A172 (cell line): ENCODE data around the gene AP5Z1. TPM values are rescaled to one million over a fixed set of nuclear protein-coding genes. Genes with fewer than 3 reads are reported as not detected.

Experiments used
- DNase-seq: peaks from one replicate; pipeline ENCODE4 v3.0.0-alpha.2; 2015; ENCODE audit warnings: low spot score
- total RNA-seq: library from RNA; depleted of rRNA; stranded (reverse); fragments of >200 nt; shearing (Covaris generic); gene quantifications from 2 replicates; pipeline ENCODE4 v1.2.3, GENCODE V29; 2014

AP5Z1 gene
- total RNA-seq, 1 experiment from 2014 or later = 38.4 TPM

DNA sequence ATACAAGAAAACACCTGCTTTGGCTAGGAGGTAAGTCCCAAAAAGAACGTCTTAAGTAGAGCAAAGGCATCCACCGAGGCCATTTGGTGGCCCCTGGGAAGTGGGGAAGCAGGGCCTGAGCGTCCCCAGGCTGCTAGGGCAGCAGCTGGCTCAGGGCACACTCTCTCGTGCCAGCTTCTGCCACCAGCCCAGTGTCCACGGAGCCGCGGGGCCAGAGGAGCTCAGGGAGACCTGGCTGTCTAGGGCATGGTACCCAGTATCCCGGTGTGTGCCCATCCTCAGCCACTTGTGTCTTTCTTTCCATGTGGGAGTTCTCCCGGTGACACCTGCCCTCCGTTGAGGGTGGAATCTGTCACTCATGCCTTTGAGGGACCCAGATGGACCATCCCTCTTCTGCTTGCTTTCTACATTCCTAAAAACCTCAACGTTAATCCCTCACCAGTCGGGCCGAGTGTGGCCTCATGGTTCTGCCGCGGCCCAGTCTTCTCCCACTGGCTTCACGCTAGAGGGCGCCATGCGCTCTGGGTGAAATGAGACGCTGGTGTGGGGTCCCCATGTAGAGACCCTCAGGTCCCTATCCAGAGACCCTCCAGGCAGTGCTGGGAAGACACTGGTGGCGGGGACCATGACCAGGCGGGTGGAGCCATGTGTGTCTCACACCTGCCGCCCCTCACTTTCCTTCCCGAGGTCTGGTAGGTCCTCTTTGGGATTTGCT, 9.5 kb upstream of the AP5Z1 start:
- DNase-seq = no peak

DNA sequence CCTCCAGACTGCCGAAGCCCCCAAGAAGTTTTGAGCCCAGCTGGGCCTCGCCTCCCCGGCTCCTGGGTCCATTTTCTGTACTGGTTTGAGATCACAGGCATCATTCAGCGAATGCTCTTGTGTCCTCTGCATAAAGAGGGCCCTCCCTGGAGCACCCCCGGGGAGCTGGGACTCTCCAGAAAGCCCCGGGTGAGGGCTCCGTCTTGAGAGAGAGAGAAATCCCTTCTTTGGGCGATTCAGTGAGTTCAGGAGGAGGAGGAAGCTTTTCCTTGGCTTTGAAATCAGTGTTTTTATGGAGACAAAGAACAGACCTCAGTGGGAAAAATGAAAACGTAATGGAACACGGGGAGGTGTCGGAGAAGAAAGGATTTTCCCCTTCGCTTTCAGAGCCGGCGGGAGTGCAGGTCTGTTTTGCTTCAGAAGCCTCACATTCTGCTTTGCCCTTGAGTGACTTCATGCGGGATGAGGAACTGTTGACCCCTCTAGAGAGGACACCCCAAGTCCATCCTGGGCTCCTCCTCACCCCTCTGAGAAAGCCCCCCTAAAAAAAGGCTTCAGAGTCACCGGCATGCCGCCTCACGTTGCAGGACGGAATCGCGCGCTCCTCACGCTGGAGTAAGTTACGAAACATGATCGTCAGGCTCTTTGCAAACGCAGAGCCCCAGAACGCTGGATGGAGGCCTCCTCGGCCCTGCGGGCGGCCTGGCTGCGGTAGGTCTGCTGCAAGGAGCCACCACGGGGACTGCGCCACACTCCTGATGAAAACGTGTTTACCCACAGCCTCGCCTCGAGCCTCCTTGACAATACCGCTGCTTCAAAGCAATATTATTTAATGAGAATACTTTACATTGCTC, 8.5 kb upstream of the AP5Z1 start:
- DNase-seq = no peak

DNA sequence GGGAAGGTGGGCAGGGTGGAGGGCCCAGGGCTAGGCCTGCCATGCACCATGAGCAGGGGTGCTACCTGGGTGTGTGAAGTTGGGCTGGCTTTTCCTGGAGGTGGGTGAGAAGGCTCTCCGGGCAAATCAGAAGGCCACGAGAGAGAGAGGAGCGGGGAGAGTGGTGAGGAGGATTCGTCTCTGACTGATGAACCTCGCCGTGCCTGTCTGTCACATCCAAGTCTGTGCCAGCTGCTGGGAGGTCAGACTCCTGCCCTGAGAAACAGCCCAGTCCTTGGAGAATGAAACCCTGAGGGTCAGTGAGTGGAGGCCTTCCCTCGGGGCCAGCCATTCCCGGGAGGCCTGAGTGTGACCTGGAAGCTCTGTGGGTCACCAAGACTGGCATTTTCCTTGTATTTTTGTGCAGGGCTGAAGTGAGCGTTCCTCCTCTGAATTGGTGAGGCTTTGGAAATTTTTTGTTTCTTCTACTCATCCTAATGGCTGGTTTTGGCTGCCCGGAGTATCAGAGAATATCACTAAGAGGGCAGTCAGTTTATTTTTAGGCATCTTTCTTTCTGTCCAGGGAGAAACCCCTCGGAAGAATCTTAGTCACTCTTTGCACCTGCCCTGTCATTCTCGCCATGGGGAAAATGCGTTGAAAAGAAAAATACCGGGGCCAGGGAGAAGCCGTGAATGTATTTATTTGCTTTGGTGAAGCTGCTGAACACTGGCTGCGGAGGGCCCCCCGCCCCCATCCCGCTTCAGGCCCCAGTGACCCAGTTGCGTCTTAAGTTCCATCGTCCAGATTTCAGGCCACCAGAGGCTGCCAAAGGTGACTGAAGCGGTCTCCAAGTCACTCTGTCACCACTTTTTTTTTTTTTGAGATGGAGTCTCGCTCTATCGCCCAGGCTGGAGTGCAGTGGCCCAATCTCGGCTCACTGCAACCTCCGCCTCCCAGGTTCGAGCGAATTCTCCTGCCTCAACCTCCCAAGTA, 6.5 kb upstream of the AP5Z1 start:
- DNase-seq = no peak

DNA sequence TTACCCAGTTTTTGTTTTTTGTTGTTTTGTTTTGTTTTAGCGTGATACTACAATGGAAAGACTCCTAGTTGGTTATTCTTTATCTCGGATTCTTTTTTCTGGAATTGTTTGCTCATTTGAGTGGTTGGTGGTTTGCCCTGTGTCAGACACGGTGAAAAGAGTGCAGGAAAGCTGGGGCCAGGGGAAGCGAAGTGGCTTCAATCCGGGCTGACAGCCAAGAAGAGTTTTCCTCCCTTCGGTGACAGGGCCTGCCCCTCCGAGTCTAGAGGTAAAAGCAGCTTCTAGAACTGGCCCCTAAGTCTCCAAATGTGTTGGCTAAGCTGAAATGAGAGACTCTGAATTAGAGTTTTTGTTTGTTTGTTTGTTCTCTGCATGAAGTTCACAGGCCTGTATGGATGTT, 5.7 kb upstream of the AP5Z1 start:
- no peak for DNase-seq

DNA sequence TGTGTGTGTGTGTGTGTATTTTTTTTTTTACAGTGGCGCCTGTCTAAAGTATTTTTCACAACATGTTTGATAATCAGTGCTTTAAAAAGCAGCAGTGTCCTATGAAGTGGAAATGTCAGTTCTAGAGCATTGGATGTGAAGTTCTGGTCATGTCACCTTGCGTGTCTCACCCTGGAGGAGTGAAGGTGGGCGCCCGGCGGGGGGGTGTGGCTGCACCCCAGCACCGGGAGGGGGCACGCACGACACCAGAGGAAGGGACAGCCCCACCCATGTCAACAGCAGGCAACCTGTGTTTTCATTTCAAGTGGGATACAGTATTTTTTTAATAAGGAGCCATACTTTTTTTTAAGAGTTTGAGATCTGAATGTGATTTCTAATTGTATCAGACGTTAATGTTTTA, 4.5 kb upstream of the AP5Z1 start:
- DNase-seq = no peak

DNA sequence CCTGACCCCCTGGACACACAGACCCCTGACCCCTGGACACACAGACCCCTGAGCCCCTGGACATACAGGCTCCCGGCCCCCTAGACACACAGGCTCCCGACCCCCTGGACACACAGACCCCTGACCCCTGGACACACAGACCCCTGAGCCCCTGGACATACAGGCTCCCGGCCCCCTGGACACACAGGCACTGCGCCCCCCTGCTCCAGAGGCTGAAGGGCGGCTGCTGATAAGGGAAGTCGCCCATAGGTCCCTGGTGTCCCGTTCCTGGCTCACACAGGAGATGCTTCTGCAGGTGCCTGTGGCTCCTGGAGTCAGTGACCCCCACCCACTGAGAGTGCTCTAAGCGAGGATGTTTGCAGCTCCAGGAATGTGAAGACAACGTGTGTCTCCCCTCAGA, 3.7 kb upstream of the AP5Z1 start:
- no peak for DNase-seq

DNA sequence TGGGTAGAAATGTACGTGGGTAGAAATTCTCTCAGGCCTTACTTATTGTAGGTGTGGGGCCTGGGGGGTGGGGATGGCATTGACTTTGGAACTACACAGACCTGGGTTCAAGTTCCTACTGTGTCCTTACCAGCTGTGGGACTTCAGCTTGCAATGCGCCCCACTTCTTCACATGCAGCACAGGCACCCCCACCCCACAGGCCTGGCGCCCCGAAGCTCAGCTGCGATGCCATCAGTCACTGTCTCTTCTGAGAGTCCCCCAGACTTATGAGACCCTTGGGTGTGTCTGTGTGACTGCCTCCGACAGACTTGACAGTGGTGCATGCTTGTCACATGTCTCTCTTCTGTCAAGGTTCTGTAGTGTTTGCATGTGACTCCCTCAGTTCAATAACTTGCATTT, 3.1 kb upstream of the AP5Z1 start:
- DNase-seq = no peak

DNA sequence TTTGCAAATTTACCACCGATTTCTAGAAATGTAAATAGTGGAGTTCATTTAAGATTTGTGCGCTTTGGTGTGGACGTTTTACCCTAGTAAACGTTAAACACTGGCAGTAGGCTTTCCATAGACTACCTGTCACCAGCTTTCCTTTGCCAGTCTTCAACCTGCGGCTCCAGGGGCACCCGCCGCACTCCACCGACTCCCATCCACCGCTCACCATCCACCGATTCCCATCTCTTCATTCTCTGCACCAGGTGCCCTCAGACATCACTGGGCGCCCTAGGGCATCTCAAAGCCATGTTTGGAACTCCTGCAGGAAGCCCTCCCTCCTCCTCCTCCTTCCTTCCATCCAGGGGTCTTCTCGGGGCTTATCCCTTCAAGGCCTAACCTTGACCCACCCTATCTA, 1.4 kb upstream of the AP5Z1 start:
- DNase-seq = no peak

DNA sequence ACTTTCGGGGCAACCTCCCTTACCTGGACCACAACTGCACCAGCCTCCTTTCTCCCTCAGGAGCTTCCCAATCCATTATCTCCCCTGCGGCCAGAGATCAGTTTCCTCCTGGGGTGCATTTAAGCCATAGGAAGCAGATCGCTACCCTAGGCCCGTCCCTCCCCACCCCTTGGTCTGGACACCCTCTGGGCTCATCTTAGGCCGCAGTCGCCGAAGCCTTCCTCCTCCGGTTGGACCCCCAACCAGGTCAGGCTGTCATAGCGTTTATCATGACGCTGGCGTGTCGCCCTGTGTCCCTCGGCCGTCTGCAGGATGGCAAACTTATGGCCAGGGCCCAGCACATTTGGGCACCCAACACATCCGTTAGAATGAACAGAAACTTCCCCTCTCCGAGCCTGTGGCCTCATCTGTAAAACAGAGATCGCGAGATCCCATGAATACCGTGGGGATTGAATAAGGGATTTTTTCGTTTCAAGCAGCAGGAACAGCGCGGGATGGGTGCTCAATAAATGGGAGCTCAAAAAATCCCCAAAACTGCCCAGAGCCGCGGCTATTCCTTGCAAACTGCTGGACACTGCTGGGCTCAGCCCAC, 669 bp upstream of the AP5Z1 start:
- no peak for DNase-seq

DNA sequence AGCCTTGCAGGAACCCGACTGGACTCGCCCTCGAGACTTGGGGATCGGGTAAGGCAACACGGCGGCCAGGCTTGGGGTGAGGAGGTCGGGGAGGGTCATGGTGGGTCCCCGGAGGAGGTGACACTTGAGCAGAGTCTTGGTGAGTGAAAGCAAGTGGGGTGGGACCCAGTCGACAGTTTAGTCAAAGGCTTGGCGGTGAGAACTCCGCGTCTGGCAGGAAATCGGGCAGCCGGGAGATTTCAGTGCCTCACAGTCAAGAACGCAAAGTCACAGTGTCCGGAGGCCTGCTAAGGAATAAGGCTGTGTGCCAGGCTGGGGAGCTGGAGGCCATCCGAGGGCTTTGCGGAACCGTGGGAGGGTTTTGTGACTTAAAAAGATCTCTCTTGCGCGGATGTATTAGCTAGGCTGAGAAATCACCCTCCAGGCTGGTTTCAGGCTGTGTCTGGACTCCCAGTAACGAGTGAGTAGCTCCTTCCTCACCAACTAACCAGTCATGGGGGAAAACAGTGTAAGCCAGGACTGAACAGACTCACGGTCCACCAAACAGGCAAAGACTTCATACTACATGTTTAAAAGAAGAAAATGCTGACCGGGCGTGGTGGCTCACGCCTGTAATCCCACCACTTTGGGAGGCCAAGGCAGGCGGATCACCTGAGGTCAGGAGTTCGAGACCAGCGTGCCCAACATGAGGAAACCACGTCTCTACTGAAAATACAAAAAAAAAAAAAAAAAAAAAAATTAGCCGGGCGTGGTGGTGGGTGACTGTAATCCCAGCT, 613 bp downstream of the AP5Z1 start:
- peak; percentile 34 for DNase-seq

DNA sequence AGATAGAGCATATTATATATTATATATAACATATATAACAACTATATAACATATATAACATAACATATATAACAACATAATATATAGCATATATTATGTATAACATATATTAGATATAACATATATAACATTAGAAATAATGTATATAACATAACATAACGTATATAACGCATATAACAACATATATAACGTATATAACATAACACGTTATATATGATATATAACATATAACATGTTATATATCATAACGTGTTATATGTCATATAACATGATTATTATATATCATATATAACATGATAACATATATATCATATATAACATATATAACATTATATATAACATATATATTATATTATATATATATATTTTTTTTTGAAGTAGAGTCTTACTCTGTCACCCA, 3.7 kb downstream of the AP5Z1 start:
- DNase-seq = no peak

DNA sequence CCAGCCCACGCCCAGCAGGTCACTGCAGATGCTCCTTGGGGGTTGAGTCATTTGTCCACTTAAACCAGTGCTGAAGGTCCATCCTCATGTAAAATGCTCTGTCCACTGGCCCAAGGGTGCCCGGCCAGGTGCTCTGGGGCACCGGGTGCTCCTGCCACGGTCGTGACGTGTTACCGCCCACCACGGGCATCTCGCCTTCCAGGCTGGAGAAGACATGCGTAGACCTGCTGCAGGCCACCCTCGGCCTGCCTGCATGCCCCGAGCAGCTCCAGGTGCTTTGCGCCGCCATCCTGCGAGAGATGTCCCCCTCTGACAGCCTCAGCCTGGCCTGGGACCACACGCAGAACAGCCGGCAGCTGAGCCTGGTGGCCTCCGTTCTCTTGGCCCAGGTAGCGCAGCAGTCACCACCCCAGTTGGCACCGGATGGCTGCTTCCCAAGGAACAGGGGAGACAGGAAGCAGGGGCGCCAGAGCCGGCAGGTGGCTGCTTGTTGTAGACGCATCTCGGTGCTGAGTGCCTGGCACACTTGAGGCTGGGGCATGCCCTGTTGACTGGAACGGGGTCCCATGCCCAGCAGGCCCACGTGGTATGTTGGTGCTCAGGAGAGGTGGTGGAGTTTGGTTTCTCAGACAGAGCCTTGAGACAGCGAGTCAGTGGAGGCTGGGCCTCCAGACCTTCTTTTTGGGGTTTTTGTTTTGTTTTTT, 6.1 kb downstream of the AP5Z1 start:
- no peak for DNase-seq

DNA sequence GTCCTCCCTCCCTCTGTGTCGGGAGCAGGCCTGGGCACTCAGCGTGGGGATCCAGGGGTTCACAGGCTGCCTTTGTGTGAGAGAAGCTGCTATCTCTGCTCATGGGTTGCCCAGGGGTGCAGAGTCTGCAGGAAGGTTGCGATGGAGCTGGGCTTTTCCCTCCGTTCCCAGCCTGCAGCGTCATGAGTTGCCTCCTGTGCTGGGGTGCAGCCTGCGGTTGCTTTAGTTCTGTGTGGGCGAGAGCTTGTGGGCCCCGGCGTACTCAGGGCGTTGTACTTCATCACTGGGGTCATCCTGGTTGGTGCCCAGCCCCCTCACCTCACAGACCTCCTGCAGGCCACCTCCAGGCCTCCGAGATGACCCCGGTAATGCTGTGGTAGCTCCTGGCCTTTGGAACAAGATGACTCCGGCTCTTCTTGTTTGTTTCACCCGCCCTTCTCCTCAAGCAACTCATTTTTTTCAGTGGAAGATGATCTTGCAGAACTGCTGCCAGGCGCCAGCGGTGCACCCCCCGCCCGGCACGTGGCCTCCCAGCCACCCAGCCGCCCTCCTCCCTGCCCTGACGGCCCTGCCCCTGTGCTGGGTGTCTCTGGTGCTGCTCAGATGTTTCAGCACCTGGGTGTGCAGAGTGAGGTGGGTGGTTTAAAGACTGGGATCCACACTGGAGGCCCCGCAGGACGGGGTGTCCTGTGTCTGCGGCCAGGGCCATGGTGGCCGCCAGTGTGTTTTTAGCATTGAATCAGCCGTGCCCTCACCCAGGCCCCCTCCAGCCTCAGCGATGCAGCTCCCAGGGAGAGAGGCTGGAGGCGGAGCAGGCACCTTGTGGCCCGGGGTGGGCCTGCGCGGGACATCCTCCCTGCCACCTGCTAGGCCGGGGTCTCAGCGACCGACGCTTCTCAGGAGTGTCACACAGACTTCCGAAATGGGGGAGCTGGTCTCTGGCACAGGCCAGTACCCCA, 7.2 kb downstream of the AP5Z1 start:
- no peak for DNase-seq

DNA sequence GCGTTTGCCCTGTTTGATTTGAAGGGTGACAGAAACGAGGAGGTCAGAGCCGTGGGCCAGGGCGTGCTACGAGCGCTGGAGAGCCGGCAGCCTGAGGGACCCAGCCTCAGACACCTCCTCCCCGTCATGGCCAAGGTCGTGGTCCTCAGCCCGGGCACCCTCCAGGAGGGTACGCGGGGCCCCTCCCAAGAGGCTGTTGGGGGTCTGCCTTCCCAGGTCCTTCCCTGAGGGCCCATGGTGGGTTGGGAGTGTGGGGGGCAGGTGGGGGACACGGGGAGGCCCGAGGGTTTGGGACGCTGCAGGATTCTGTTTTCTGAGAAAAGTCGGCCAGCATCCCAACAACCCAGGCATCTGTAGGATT, 7.8 kb downstream of the AP5Z1 start:
- no peak for DNase-seq

DNA sequence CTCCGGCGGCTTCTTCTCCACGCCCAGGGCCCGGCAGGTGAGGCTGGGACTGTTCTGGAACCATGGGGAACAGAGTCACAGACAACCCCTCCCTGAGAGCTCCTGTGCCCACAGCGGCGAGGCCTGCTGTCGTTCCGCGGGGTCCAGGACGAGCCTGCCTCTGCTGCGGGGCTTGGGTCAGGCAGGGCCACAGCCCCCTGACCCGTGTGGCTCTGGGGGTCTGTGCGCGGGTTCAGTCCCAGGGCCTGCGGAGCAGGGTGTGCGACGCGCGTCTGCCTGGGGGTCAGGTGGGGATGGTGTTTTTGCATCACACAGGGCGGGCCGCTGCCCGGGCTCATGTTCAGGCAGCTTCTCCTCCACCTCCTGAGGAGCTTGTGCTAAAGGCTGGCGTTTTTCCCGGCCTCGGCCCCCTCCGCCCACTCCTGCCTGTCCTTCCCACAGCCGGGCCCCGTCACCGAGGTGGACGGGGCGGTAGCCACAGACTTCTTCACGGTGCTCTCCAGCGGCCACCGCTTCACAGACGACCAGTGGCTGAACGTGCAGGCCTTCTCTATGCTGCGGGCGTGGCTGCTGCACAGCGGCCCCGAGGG, 8.4 kb downstream of the AP5Z1 start:
- DNase-seq = no peak

DNA sequence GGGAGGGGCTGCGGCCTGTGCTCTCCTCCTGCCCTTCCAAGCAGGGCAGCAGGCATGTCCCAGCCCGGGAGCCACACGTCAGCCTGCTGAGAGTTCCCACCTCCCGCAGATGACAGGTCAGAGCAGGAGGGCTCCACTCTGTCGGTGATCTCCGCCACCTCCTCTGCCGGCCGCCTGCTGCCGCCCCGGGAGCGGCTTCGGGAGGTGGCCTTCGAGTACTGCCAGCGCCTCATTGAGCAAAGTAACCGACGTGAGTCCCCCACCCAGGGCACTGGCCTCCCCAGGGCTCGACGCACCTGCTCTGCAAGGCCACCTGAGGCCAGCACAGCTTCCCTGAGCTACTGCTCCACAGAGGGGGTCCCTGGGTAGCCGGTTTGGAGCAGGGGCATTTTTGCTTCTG, 9.4 kb downstream of the AP5Z1 start:
- DNase-seq = no peak

DNA sequence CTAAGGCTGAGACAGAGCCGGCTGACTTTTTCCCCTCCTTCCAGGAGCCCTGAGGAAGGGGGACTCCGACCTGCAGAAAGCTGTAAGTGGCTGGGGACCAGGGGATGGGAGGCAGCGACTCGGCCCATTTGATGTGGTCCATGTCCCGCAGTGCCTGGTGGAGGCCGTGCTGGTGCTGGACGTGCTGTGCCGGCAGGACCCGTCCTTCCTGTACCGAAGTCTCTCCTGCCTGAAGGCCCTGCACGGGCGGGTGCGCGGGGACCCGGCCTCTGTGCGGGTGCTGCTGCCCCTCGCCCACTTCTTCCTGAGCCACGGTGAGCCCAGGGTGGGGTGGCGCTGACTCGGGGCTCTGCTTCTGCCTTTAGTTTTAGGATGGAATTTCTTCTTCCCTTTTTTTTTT, 9.9 kb downstream of the AP5Z1 start:
- no peak for DNase-seq

DNA sequence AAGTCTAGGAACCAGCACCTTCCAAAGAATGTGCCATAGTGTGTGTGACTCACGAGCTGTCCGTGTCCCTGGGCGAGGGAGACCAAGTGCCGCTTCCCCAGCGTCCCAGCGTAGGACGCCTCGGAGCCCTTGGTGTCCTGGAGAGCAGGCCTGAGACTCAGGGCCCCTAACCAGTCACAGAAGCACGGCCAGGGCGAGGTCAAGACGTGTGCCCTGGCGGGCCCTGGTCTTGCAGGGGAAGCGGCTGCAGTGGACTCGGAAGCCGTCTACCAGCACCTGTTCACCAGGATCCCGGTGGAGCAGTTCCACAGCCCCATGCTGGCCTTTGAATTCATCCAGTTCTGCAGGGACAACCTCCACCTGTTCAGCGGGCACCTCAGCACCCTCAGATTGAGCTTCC, 10.6 kb downstream of the AP5Z1 start:
- DNase-seq = no peak

DNA sequence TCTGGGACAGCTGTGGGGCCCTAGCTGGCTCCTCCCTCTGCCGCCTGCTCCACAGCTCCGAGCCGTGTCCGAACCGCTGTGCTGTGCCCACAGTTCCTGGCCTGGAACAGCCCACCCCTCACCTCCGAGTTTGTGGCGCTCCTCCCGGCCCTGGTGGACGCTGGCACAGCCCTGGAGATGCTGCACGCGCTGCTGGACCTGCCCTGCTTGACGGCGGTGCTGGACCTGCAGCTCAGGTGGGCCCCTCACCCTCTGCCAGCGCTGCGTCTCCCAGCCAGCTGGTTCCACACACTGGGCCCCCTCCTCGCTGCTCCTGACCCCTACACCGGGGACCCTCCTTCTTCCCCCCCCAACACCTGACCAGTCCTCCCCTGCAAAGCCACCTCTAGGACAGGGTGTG, 12.1 kb downstream of the AP5Z1 start:
- no peak for DNase-seq
